Fibroblast of the aortic adventitia (primary cell): ENCODE measurements around the gene MAP2K2. TPM values are rescaled to one million over a fixed set of nuclear protein-coding genes. Genes with fewer than 3 reads are reported as not detected.

Experiments used
- DNase-seq: peaks from one replicate; pipeline ENCODE4 v3.0.0-alpha.2; 2010; ENCODE audit warnings: low read depth
- H3K4me3 ChIP-seq: 2 replicates; pipeline ENCODE4 v1.5.1; 2011; ENCODE audit warnings: low read depth, mild to moderate bottlenecking, control low read depth, low read length, moderate library complexity
- CTCF ChIP-seq: IDR thresholded peaks from 2 replicates; pipeline ENCODE4 v1.5.1; 2011; ENCODE audit warnings: mild to moderate bottlenecking, low read length, control low read depth, inconsistent platforms; ENCODE audit not compliant: insufficient read depth
- total RNA-seq: library from RNA; depleted of rRNA; stranded (reverse); fragments of >200 nt; gene quantifications from 2 replicates; pipeline ENCODE4 v1.2.3, GENCODE V29; 2012; ENCODE audit warnings: low replicate concordance

Gene MAP2K2
- total RNA-seq, 1 donor = 177 TPM

GRCh38 chr19:4108767-4109625 is 14.9 kb downstream of the MAP2K2 start:
- no peak for DNase-seq
- no peak for TF ChIP-seq CTCF
- H3K4me3 ChIP-seq = no peak overlapping the region

GRCh38 chr19:4103080-4103433 is 20.9 kb downstream of the MAP2K2 start:
- TF ChIP-seq CTCF = no peak
- no peak for DNase-seq

DNA sequence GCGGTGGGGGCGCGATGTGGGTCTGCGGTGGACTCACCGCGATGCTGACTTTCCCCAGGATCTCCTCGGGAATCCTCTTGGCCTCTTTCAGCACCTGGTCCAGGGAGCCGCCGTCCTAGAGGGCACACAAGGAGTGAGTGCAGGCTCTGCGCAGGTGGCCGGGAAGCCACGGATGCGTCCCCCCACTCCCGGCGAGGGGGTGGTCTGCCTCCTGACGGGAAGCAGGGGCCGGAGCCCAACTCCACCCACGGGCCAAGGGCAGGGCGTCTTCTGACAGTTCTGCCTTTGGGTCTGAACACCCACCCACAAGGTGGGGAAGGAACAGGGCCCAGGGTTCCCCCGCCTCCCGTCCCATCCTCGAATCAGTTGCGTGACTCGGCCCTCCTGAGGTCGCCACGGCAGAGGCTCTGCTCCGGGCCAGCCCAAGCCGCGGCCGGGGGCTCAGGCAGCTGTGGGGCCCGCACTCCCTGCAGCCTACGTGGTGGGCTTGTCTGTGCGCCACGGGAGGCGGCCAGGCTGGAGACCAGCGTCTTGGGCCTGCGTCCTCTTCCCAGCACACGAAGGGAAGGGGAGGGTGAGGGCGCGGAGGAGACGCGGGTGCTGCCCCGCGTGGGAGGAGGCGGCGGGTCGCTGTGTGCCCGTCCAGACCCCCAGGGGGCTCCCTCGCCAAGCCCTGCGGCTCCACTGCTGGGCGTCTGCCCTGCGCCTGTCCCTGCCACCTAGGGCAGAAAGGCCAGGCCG is 21.4 kb downstream of the MAP2K2 start:
- TF ChIP-seq CTCF = no peak
- DNase-seq = no peak

More at GRCh38 chr19:4103080-4103433, 20.9 kb downstream of the MAP2K2 start:
- H3K4me3 ChIP-seq = no peak overlapping the region

GRCh38 chr19:4101496-4101770 is 22.5 kb downstream of the MAP2K2 start:
- no peak overlapping the region for H3K4me3 ChIP-seq
- DNase-seq = no peak
- TF ChIP-seq CTCF = no peak

More for the DNA sequence above, 21.4 kb downstream of the MAP2K2 start:
- H3K4me3 ChIP-seq = no peak overlapping the region

DNA sequence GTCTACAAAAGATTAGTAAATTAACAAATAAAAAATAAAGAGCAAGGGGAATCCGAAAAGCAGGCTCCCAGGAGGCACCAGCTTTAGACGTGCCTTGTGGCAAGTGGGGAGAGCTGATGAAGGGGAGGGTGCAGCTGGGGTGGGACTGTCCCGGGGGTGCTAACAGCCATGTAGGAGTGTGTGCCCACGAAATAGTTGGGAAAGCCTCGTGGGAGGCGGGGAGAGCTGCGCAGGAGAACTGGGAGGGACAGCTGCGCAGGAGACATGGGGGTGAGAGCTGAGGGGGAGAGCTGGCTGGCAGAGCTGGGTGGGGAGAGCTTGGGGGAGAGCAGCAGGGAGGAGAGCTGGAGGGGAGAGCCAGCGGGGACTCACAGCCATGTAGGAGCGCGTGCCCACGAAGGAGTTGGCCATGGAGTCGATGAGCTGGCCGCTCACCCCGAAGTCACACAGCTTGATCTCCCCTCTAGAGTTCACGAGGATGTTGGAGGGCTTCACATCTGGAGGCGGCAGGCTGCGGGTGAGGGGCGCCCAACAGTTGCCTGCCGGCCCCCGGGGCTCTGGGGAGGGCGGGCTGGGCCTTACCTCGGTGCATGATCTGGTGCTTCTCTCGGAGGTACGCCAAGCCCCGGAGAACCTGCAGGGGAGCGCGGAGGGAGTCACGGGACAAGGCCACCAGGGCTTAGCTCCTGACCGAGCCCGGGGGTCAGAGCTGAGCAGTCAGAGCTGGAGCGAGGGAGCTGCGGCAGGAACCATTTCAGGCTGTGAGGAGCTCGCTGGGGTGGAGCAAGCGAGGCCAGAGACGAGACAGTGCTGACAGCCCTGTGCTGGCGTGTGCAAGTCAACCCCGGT is 23.1 kb downstream of the MAP2K2 start:
- no peak for DNase-seq
- no peak overlapping the region for H3K4me3 ChIP-seq
- TF ChIP-seq CTCF = no peak

DNA sequence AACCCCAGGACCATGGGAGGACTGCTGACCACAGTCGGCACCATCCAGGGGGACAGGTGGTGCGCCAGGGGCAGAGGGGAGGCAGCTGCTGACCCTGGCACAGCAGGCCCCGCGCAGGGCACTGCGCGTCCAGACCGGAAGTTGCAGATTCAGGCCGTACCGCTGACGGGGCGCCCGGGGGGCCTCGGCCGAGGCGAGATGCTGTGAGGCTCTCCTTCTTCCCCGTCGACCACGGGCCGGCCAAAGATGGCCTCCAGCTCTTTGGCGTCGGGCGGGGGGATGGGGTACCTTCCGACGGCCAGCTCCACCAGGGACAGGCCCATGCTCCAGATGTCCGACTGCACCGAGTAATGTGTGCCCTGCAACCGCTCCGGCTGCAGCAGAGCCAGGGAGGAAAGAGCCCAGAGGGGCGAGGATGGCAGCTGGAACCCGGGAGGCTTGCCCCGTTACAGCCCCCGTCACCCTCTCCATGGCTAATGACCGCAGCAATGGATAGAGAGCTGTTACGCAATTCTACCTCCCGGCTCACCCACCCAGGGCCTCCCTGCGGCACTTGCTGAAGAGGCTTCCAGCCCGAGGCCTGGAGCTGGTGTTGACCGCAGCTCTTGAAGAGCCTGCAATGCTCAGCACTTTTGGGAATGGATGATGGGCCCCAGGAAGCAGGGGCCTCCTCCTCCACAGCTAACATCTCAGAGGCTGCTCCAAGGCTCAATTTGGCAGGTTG is 24.7 kb downstream of the MAP2K2 start:
- DNase-seq = no peak
- TF ChIP-seq CTCF = no peak

More for the DNA sequence above, 24.7 kb downstream of the MAP2K2 start:
- H3K4me3 ChIP-seq = no peak overlapping the region
